Renal cortical epithelial cell (primary cell): ENCODE results near the gene BCL11B. TPM values are rescaled to one million over a fixed set of nuclear protein-coding genes. Genes with fewer than 3 reads are reported as not detected.
"Not testable (repeated sequence)": the region's sequence is repeated elsewhere in the genome, so short reads cannot be mapped to it uniquely, and the experiment has no call there.

Source experiments
- DNase-seq: peaks from one replicate; pipeline ENCODE4 v3.0.0-alpha.2; 2011; ENCODE audit warnings: low read depth
- total RNA-seq: library from RNA; depleted of rRNA; stranded (reverse); fragments of >200 nt; gene quantifications from 2 replicates; pipeline ENCODE4 v1.2.3, GENCODE V29; 2014

Gene BCL11B
- total RNA-seq, 1 donor from 2014 or later, result 0.20 TPM

- no peak for DNase-seq
These were observed 30.5 kb downstream of the BCL11B start for GRCh38 chr14:99241325-99242010.

DNA sequence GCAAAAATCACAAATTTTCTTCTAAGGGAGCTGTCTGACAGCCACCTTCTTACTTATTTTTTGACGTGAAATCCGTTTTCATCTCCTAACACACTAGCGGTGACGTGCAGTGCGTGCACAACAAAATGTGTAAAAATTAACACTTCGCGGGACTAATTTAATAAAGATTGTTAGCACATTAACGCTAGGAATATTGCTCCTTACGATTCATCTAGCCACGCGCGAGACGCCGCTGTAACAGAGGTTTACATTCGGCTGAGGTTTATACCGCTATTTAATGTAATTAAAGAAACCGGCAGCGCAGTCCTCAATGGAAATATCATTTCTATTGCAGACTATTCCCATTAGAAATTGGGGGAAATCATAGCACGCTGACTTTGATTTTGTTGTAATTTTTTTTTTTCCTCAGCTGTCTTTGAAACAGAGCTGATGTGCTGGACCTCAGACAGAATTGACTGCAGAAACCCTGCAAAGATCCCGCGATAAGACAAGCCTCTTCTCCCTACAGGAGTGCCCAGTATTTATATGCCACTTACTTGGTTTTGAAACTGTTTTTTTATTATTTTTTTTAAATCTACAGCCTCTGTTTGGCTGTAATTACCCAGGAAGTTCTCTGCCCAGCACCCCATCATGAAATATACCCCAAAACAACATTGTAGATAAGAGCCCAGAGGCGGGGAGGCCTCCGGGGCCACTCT lies 31.2 kb downstream of the BCL11B start:
- DNase-seq, result no peak

DNA sequence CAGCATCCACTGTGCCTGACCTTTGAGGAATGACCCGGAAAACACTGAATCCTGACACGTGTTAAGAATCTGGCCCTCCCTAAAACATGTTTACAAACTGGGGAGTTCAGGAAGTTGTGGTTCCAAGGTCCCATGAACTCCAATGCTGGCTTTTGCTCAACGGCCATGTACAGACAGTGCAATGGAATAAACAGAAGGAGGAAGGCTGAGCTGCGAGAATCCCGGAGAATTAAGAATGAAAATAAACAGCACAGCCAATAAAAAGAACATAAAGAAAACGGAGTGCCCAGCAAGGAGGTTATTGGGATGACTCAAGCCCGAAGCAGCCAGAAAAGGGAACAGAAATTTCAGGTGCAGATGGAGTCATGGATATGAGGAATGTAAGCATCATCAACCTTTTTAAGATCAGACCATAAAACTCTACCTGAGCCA lies 32.3 kb downstream of the BCL11B start:
- no peak for DNase-seq

DNA sequence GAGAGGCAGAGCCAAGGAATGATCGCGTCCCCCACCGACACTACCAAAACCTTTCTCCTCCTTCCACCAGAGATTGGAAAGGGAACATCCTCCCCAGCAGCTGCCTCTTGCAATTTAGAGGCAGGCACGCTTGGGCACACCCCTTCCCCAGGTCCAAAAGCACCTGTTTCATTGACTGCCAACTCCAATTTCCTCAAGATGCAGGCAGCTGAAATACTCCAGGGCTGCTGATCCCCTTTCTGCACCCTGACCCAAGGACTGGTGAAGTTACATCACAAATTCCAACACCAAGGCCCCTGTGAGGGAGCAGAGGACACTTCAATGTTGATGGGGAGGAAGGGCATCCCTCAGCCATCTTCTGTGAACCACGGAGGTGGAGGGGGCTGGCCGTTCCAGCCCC lies 33.8 kb downstream of the BCL11B start:
- DNase-seq, result no peak

DNA sequence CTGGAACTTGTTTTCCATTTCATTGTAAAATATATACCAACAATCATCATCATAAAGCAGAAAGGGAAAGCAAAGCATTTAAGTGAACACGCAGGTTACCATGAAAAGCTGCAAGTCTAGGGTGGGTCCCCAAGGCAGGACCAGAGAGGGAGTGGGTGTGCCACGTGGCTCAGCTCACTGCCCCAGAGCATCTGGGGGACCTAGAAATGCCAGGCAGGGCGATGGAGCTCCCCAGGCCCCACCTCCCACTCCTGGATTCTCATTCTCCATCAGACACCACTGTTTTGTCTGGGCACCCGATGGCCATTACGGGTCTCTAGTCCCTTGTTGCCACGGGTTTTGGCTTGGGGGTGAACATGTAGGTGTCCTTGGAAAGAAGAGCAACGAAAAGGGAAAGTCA lies 34.7 kb downstream of the BCL11B start:
- DNase-seq, result no peak

DNA sequence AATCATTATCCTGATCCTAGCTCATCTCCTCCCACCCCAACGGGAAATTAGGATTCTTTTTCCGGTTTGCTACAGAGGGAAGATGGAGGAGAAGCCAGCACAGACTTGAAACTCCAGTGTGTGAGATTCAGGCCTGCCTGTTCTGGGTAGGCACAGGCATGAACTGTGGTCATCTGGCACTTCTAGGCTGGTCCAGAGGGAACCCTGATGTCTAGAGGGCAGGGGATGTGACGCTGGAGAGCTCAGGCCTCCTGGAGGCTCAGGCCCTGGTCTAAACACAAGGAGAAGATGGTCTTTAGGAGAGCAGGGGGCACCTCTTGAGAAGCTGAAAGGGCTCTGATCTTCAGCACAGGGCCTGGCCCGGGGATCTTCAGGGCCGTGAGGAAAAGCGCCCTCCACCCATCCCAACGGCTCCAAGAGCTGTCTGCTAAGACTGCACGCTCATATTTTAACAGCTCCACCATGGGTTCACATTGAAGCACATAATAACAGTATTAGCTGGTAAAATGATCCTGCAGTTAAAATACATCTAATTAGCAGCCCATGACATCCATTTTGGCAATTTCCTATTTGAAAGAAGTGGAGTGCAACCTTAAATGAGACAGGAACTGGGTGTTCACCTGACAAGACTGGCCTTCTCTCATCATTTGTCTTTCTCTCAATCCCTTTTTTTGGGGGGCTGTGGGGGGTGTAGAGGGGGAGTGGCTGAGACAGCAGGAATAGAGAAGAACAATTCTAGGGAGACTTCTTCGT lies 35.4 kb downstream of the BCL11B start:
- DNase-seq, result no peak

- no peak for DNase-seq
These were observed 36.2 kb downstream of the BCL11B start for GRCh38 chr14:99235582-99236320.

DNA sequence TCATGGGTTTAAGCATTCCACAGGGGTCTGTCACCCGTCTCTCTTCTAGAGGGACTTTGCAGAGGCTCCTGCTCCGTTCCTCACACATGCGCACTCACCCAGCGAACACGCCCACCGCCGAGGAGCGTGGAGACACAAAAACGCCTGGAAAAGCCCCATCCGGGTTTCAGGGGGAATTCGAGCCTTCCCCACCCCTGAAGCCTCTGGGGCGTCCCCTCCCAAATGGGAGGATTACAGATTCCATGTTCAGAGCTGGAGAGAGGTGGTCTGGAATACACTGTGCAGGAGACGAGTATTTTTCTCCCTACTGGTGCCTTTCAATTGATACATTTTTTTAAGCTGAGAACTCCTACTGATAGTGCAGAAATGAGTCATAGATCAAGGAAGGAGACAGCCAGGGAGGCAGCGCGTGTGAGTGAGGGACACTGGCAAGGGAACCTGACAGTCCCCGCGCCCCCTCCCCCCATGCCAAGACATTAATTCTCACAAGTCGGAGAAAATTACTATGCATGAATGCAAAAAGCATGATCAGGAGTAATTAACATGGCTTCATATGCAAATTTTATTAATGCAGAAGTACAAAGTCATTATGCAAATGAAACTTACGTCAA lies 36.9 kb downstream of the BCL11B start:
- no peak for DNase-seq

- no peak for DNase-seq
These were observed 37.6 kb downstream of the BCL11B start for GRCh38 chr14:99234355-99234754.

GRCh38 chr14:99233222-99234035 lies 38.6 kb downstream of the BCL11B start:
- DNase-seq, result no peak

GRCh38 chr14:99232714-99233214 lies 39.2 kb downstream of the BCL11B start:
- no peak for DNase-seq

DNA sequence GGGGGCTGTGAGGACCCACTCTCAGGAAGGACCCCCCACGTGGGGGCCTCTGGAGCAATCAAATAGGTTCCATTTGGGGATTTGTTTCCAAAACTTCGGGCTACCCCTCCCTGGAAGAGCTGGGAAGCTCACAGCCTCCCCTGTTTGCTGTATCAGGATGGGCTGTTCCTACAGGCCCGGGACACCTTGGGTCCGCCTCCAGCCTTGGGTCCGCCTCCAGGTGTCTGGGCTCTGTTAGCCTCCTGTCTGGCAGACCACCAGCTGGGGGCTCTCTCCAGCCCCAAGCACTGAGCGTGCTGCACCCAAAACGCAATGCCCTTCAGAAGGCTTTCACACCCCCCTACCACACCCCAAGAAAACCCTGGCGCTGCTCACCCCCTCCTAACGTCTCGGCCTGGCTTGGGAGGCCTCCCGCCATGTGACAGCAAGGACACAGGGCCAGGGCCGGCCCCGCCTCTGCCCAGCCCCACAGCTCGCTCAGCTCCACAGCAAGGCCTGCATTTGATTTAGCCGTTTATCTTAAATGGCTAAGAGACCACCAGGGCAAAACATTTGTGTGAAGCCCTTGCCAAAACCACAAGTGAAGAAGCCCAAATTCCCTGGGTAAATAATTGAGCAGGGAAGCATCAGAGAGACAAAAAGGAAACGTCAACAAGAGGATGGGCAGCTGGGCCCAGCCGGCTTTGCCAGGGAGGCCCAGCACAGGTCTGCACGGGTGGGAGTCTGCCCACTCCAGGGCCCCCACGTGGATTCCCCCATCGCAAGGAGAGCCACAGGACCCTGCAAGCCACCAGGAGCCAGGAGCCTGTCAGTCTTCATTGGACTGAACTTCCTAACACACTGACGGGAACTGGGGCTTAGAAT lies 39.9 kb downstream of the BCL11B start:
- no peak for DNase-seq

DNA sequence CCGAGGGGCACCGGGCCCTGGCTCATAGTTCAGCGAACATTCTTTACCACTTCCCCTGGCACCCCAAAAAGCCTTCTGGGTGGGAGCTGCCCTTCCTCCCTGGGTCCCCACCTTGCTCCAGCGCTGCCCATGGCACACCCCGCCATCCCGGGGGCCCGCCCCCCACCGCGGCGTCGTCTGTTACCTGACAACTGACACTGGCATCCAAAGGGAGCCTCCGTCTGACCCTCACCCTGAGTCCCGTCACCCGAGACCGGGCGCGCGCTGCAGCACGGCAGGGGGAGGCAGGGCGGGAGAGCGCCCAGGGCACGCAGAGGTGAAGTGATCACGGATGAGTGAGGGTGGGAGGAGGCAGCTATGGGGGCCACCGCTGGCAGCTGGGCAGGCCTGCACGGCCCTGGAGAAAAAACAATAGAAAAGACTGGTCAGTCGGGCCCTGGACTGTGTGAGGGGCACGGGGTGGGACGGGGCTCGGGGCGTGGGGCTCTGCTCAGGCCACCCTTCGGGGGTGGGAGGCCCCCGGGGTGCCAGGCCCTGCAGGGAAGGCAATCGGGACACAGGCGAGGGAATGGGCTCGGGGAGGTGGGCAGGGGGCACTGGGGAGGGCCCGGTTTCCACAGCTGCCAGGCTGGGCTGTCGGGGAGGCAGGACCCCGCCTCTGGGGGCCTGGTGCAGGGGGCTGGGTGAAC lies 40.7 kb downstream of the BCL11B start:
- no peak for DNase-seq

DNA sequence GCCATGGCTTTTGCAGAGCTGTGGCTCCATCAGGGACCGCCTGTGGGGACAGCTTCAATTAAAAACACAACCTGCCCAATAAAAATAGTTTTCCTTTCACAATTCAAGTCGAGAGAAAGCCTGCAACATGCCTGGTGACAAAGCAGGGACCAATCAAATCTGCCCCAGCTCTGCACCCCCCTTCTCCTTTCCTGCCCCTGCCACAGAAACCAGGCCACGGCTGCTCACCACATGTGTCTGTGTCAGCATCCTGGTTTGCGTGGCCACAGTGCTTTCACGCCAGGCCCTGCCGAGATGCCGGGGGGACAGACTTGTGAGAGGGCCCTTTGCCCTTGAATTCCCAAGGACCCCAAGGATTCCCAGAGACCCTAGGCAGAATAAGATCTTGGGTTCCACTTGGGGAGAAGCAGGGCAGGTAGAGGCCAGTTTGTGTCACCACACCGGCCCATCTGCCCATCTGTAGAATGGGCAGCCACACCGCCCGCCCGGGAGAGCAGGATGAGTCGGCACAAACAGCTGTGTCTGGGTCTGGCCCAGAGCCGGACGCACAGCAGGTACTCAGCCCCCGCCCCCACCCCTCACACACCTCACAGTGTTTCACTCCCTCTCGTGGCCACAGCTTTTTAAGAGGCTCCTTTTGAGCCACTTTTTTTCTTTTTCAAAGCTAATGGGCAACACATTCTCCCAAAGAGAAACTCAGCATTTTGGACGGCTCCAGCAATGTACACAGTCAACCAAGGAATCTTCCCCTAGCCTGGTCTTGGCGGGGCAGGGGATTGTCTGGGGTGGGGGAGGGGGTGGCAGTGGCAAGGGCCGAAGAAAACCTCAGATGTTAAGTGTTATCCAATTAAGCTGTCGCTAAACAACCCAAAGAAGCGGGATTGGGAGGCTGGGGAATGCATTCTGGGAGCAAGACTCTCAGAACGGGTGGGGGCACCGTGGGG lies 41.5 kb downstream of the BCL11B start:
- DNase-seq, result no peak

DNA sequence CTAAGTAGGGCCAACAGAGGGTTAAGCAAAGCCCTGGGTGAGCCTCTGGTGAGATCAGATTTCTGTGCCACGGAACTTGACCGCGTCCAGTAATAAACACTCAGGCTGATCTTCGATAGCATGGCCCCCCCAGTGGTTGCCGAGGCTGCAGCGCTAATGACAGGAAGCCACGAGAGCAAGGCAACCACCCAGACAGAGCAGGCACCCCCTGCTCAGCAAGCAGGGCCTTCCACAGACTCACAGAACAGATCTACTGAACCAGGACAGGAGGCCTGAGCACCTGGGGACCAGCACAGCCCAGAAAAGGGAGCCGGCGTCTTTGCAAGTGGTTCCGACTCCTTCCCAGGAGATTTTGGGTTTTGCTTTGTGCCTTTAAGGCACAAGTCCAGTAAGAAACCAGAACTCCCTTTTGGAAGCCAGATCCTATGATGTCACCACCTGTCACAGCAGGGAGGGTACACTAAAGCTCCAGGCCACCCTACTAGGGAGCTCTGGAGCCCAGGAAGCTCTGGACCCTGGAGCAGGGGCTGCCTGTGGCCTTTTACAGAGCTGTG lies 42.3 kb downstream of the BCL11B start:
- DNase-seq, result no peak

GRCh38 chr14:99228760-99229159 lies 43.2 kb downstream of the BCL11B start:
- not testable (repeated sequence) for DNase-seq

GRCh38 chr14:99226687-99227086 lies 45.3 kb downstream of the BCL11B start:
- no peak for DNase-seq
